RWPE1 (cell line): ENCODE measurements around the gene YPEL4.

ENCODE experiments used
- CTCF ChIA-PET: fragments of 350-600 bp; sonication (Branson Sonifier 250); formaldehyde crosslinking; extraction: SDS; loops from one replicate; lab custom pipeline; 2021; lab: Yijun Ruan, JAX
- POLR2A ChIA-PET: fragments of 400-600 bp; formaldehyde crosslinking; extraction: SDS; loops from one replicate; lab custom pipeline; 2020; ENCODE audit warnings: antibody characterized with exemption; ENCODE audit not compliant: low non-redundant PET; lab: Yijun Ruan, JAX
- DNase-seq: peaks from one replicate; pipeline ENCODE4 v3.0.0; 2012; ENCODE audit warnings: low spot score
- H3K27ac ChIP-seq: fragments of 450-650 bp; 2 replicates; pipeline ENCODE4 v1.5.1; 2017
- CTCF ChIP-seq: fragments of 450-650 bp; conservative IDR thresholded peaks from 2 replicates; pipeline ENCODE4 v1.5.1; 2017; ENCODE audit warnings: low read depth, mild to moderate bottlenecking

YPEL4 gene

GRCh38 chr11:57675176-57675941, 25.6 kb upstream of the YPEL4 start:
- ChIA-PET CTCF (interaction anchor here (0.6 kb wide), 1 partner anchor 33 kb away, joined by 3 read pairs; no protein-coding TSS in a partner anchor), POLR2A (no interaction called here)
- TF ChIP-seq CTCF: no peak
- no peak for DNase-seq
- no peak overlapping the region for H3K27ac ChIP-seq

- DNase-seq: no peak
- POLR2A ChIA-PET: no interaction called here
- no peak for TF ChIP-seq CTCF
- no peak overlapping the region for H3K27ac ChIP-seq
- CTCF ChIA-PET: no interaction called here
Measured at GRCh38 chr11:57674251-57674650, 24.5 kb upstream of the YPEL4 start.

- ChIA-PET CTCF (no interaction called here), POLR2A (no interaction called here)
- H3K27ac ChIP-seq: peak overlapping the region; percentile 99
- no peak for TF ChIP-seq CTCF
- DNase-seq: no peak
Measured at GRCh38 chr11:57668434-57668782, 18.7 kb upstream of the YPEL4 start.

GRCh38 chr11:57667736-57668433, 18.2 kb upstream of the YPEL4 start, which contains the start of gene ZDHHC5:
ZDHHC5 (plus strand) TSS chr11:57668114; CDS start chr11:57673091, 4,977 bp downstream.
- peak; percentile 99 for DNase-seq
- ChIA-PET POLR2A (interaction anchor here (0.7 kb wide), 2 partner anchors 14 to 355 kb away, joined by 5 to 7 read pairs; no protein-coding TSS in a partner anchor), CTCF (no interaction called here)
- peak; percentile 60 for TF ChIP-seq CTCF
- peak within 1 kb of the TSS; percentile 99 for H3K27ac ChIP-seq

GRCh38 chr11:57667117-57667735, 17.5 kb upstream of the YPEL4 start:
- H3K27ac ChIP-seq: peak overlapping the region; percentile 99
- no peak for TF ChIP-seq CTCF
- CTCF ChIA-PET: no interaction called here
- peak; percentile 95 for DNase-seq
- POLR2A ChIA-PET: interaction anchor here (0.7 kb wide), 2 partner anchors 14 to 355 kb away, joined by 5 to 7 read pairs; no protein-coding TSS in a partner anchor

GRCh38 chr11:57663975-57664374, 14.3 kb upstream of the YPEL4 start:
- DNase-seq: no peak
- TF ChIP-seq CTCF: no peak
- POLR2A ChIA-PET: no interaction called here
- H3K27ac ChIP-seq: 0 out of 2 replicates have a peak overlapping the region, but pooled peaks have one; percentile 13
- CTCF ChIA-PET: interaction anchor here (0.7 kb wide), 2 partner anchors 100 to 858 kb away, joined by 3 to 6 read pairs; no protein-coding TSS in a partner anchor
